A673 (cell line): ENCODE results near the gene LRRK1. TPM values are rescaled to one million over a fixed set of nuclear protein-coding genes. Genes with fewer than 3 reads are reported as not detected.
"Not testable (repeated sequence)": the region's sequence is repeated elsewhere in the genome, so short reads cannot be mapped to it uniquely, and the experiment has no call there.

Experiments used
- BruUV-seq: library from RNA; stranded (reverse); fragments of 400-500 nt; replicated peaks from 2 replicates; lab custom pipeline; 2021; lab: Mats Ljungman, UMichigan
- CTCF ChIA-PET: fragments of 300-600 bp; sonication (Branson Sonifier 250); formaldehyde crosslinking; loops from one replicate; lab custom pipeline; 2022; ENCODE audit warnings: antibody characterized with exemption; lab: Charles Lee
- POLR2A ChIA-PET: fragments of 300-600 bp; sonication (Branson Sonifier 250); formaldehyde crosslinking; loops from one replicate; lab custom pipeline; 2022; ENCODE audit warnings: antibody characterized with exemption; ENCODE audit not compliant: low non-redundant PET; lab: Charles Lee
- DNase-seq: peaks from one replicate; pipeline ENCODE4 v3.0.0-alpha.2; 2015; ENCODE audit warnings: low spot score
- H3K27ac ChIP-seq: fragments of 200-600 bp; sonication (generic); 2 replicates; pipeline ENCODE4 v1.5.1; 2016; ENCODE audit warnings: mixed run types, low read depth, mild to moderate bottlenecking, mixed read lengths, antibody characterized with exemption, low read length; ENCODE audit not compliant: poor library complexity, severe bottlenecking
- H3K27me3 ChIP-seq: fragments of 200-600 bp; sonication (generic); replicated peaks from 2 replicates; pipeline ENCODE4 v1.6.1; 2017; ENCODE audit warnings: mixed run types, low read depth, mild to moderate bottlenecking, mixed read lengths, antibody characterized with exemption, low read length; ENCODE audit not compliant: insufficient read depth, poor library complexity
- H3K36me3 ChIP-seq: fragments of 200-600 bp; sonication (generic); 2 replicates; pipeline ENCODE4 v1.6.1; 2016; ENCODE audit warnings: mixed run types, mild to moderate bottlenecking, mixed read lengths, antibody characterized with exemption, low read length; ENCODE audit not compliant: insufficient read depth, poor library complexity, severe bottlenecking
- H3K4me1 ChIP-seq: fragments of 200-600 bp; sonication (generic); 2 replicates; pipeline ENCODE4 v1.6.1; 2017; ENCODE audit warnings: mixed run types, mild to moderate bottlenecking, mixed read lengths, antibody characterized with exemption, low read length; ENCODE audit not compliant: insufficient read depth, poor library complexity, severe bottlenecking
- H3K4me3 ChIP-seq: fragments of 200-600 bp; sonication (generic); 2 replicates; pipeline ENCODE4 v1.5.1; 2016; ENCODE audit warnings: low read depth, mixed run types, mild to moderate bottlenecking, mixed read lengths, low read length; ENCODE audit not compliant: poor library complexity, severe bottlenecking
- H3K9me3 ChIP-seq: fragments of 200-600 bp; sonication (generic); 2 replicates; pipeline ENCODE4 v1.6.1; 2016; ENCODE audit warnings: mixed run types, low read depth, mild to moderate bottlenecking, mixed read lengths, antibody characterized with exemption, low read length; ENCODE audit not compliant: poor library complexity, severe bottlenecking
- CTCF ChIP-seq: fragments of 300-800, 200-600 bp; sonication (generic); conservative IDR thresholded peaks from 2 replicates; pipeline ENCODE4 v1.5.1; 2017; ENCODE audit warnings: low read depth, mild to moderate bottlenecking, antibody characterized with exemption, low read length, moderate library complexity, mixed read lengths
- EZH2 ChIP-seq: fragments of 200-600 bp; sonication (generic); IDR thresholded peaks from 2 replicates; pipeline ENCODE4 v1.6.1; 2017; ENCODE audit warnings: borderline replicate concordance, low read depth, mild to moderate bottlenecking, mixed read lengths, antibody characterized with exemption, low read length; ENCODE audit not compliant: poor library complexity, severe bottlenecking
- intact Hi-C: fragments of 100-400 bp; cut with micrococcal nuclease; formaldehyde crosslinking; loops from one replicate; pipeline ENCODE4 v1.10.0; 2022; ENCODE audit not compliant: unreplicated experiment
- total RNA-seq: library from RNA; stranded (reverse); gene quantifications from 2 replicates; pipeline ENCODE4 v1.2.3, GENCODE V29; 2021

LRRK1 gene
- total RNA-seq, 1 experiment from 2014 or later: 7.7 TPM

GRCh38 chr15:101092867-101093202 is 173.7 kb downstream of the LRRK1 start:
- intact Hi-C loops: no loop called here
- H3K36me3 ChIP-seq: no peaks in the 10 kb centered on the region
- ChIA-PET POLR2A (no interaction called here), CTCF (no interaction called here)
- TF ChIP-seq CTCF (no peak), EZH2 (no peak)
- no peak overlapping the region for H3K27ac ChIP-seq
- H3K9me3 ChIP-seq: no peaks in the 10 kb centered on the region
- no peak overlapping the region for H3K4me3 ChIP-seq
- H3K27me3 ChIP-seq: no peaks in the 10 kb centered on the region
- no peak for DNase-seq
- BruUV-seq: no TSS peak
- H3K4me1 ChIP-seq: no peaks in the 10 kb centered on the region

GRCh38 chr15:101093958-101094357 is 174.8 kb downstream of the LRRK1 start:
- no peak overlapping the region for H3K4me3 ChIP-seq
- H3K9me3 ChIP-seq: no peaks in the 10 kb centered on the region
- CTCF ChIA-PET: no interaction called here
- POLR2A ChIA-PET: no interaction called here
- no peaks in the 10 kb centered on the region for H3K36me3 ChIP-seq
- intact Hi-C loops: no loop called here
- DNase-seq: no peak
- H3K27ac ChIP-seq: no peak overlapping the region
- no peak for TF ChIP-seq EZH2
- no peak for TF ChIP-seq CTCF
- H3K4me1 ChIP-seq: no peaks in the 10 kb centered on the region
- no TSS peak for BruUV-seq
- H3K27me3 ChIP-seq: no peaks in the 10 kb centered on the region

- H3K27me3 ChIP-seq, BruUV-seq, CTCF ChIA-PET, H3K9me3 ChIP-seq, intact Hi-C loops, H3K36me3 ChIP-seq, H3K4me1 ChIP-seq, POLR2A ChIA-PET, DNase-seq, H3K4me3 ChIP-seq, H3K27ac ChIP-seq: not testable (repeated sequence)
These were observed 176.7 kb downstream of the LRRK1 start for GRCh38 chr15:101095796-101096406.

- CTCF ChIA-PET: no interaction called here
- no peaks in the 10 kb centered on the region for H3K4me1 ChIP-seq
- BruUV-seq: no TSS peak
- intact Hi-C loops: no loop called here
- POLR2A ChIA-PET: no interaction called here
- no peak overlapping the region for H3K4me3 ChIP-seq
- no peaks in the 10 kb centered on the region for H3K27me3 ChIP-seq
- no peaks in the 10 kb centered on the region for H3K9me3 ChIP-seq
- H3K36me3 ChIP-seq: no peaks in the 10 kb centered on the region
- TF ChIP-seq EZH2 (no peak), CTCF (no peak)
- DNase-seq: no peak
- no peak overlapping the region for H3K27ac ChIP-seq
These were observed 178.0 kb downstream of the LRRK1 start for GRCh38 chr15:101097111-101097510.
